Measurements from ENCODE around the gene ZNF750.

DNA sequence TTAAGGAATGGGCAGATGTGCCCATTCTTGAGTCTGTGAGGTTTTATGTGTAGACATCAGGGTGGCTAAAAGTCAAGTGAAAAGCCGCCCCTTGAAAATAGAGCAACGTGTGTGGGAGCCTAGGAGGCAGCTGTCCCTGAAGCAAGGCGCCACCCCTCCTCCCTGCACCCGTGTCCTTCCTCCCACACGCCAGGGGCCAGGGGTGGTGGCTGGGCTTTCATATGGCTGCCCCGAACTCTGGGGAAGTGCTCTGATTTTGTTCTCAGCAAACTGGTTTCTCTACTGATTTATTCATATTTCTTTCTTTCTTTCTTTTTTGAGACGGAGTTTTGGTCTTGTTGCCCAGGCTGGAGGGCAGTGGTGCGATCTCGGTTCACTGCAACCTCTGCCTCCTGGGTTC is 4.7 kb downstream of the ZNF750 start:
- TF ChIP-seq CTCF (IDR thresholded peaks at IDR 0.05) (no peak), EZH2phosphoT487 (IDR thresholded peaks at IDR 0.05) (no peak)

Measured in neural progenitor cell (in vitro differentiated cells).